SKM-1 (cell line): Measurements from ENCODE around the gene LRP5.
"Not testable (repeated sequence)": the region's sequence is repeated elsewhere in the genome, so short reads cannot be mapped to it uniquely, and the experiment has no call there.

ENCODE experiments used
- DNase-seq: peaks from one replicate; lab custom pipeline; 2025; ENCODE audit not compliant: unreplicated experiment; lab: John Stamatoyannopoulos, UW

LRP5 gene

GRCh38 chr11:68414496-68415221, 102.3 kb downstream of the LRP5 start:
- DNase-seq, result no peak

GRCh38 chr11:68416070-68416578, 103.7 kb downstream of the LRP5 start:
- DNase-seq, result no peak

GRCh38 chr11:68418648-68419047, 106.3 kb downstream of the LRP5 start:
- no peak for DNase-seq

- no peak for DNase-seq
These were observed 107.8 kb downstream of the LRP5 start for GRCh38 chr11:68420171-68420570.

- no peak for DNase-seq
These were observed 111.1 kb downstream of the LRP5 start for GRCh38 chr11:68423481-68423880.

- no peak for DNase-seq
These were observed 111.8 kb downstream of the LRP5 start for GRCh38 chr11:68424101-68424632.

- DNase-seq, result no peak
These were observed 112.8 kb downstream of the LRP5 start for GRCh38 chr11:68424981-68425865.

- no peak for DNase-seq
These were observed 113.5 kb downstream of the LRP5 start for GRCh38 chr11:68425866-68426380.

GRCh38 chr11:68429661-68430060, 117.3 kb downstream of the LRP5 start:
- no peak for DNase-seq

- no peak for DNase-seq
These were observed 118.0 kb downstream of the LRP5 start for GRCh38 chr11:68430384-68430783.

- DNase-seq, result no peak
These were observed 118.4 kb downstream of the LRP5 start for GRCh38 chr11:68430801-68431200.

GRCh38 chr11:68431984-68432645, 119.7 kb downstream of the LRP5 start:
- no peak for DNase-seq

- DNase-seq, result no peak
These were observed 120.5 kb downstream of the LRP5 start for GRCh38 chr11:68432874-68433273.

GRCh38 chr11:68433541-68433940, 121.2 kb downstream of the LRP5 start:
- DNase-seq, result no peak

- not testable (repeated sequence) for DNase-seq
These were observed 121.8 kb downstream of the LRP5 start for GRCh38 chr11:68434159-68434558.

- DNase-seq, result no peak
These were observed 123.9 kb downstream of the LRP5 start for GRCh38 chr11:68436162-68436888.

- peak; percentile 2 for DNase-seq
These were observed 124.9 kb downstream of the LRP5 start for GRCh38 chr11:68436985-68437926.

- no peak for DNase-seq
These were observed 125.7 kb downstream of the LRP5 start for GRCh38 chr11:68437927-68438657.
